DND-41 (cell line): ENCODE results near the gene ORM1.
A peak's percentile ranks its signal among the peaks of the same experiment; 100 is the strongest.

ENCODE experiments used
- ATAC-seq: fragments of 200-7000 bp; cut with Tn5 transposase; 3 replicates; pipeline ENCODE4 v1.9.1; 2021; ENCODE audit warnings: low read depth; ENCODE audit not compliant: insufficient read depth
- DNase-seq: peaks from one replicate; pipeline ENCODE4 v3.0.0-alpha.2; 2020
- H2AFZ ChIP-seq: 2 replicates; pipeline ENCODE4 v1.6.0; 2012; ENCODE audit warnings: low read depth, low read length
- H3K27ac ChIP-seq: 2 replicates; pipeline ENCODE4 v1.5.1; 2012; ENCODE audit warnings: low read length, inconsistent platforms
- H3K27me3 ChIP-seq: fragments of 200-600 bp; sonication (generic); 2 replicates; pipeline ENCODE4 v1.6.0; 2012; ENCODE audit warnings: low read length, mild to moderate bottlenecking, inconsistent platforms; ENCODE audit not compliant: insufficient read depth, poor library complexity
- H3K36me3 ChIP-seq: 2 replicates; pipeline ENCODE4 v1.5.1; 2012; ENCODE audit warnings: low read length, inconsistent platforms; ENCODE audit not compliant: insufficient read depth
- H3K4me1 ChIP-seq: 2 replicates; pipeline ENCODE4 v1.5.1; 2012; ENCODE audit warnings: mild to moderate bottlenecking, low read length; ENCODE audit not compliant: insufficient read depth
- H3K4me2 ChIP-seq: 2 replicates; pipeline ENCODE4 v1.6.0; 2012; ENCODE audit warnings: mild to moderate bottlenecking, moderate library complexity, low read length, inconsistent platforms; ENCODE audit not compliant: insufficient read depth
- H3K4me3 ChIP-seq, 2 experiments: fragments of 200-600 bp in 1 of 2; shearing (Covaris generic) in 1 of 2; 2 replicates each; pipeline ENCODE4 v1.5.1; 2012 to 2016; ENCODE audit warnings: inconsistent platforms in 2 of 2, low read length in 2 of 2, mild to moderate bottlenecking in 2 of 2, low read depth in 1 of 2, moderate library complexity in 1 of 2
- H3K79me2 ChIP-seq: 2 replicates; pipeline ENCODE4 v1.6.0; 2012; ENCODE audit warnings: low read length, inconsistent platforms; ENCODE audit not compliant: insufficient read depth
- H3K9ac ChIP-seq: 2 replicates; pipeline ENCODE4 v1.6.0; 2012; ENCODE audit warnings: low read depth, mild to moderate bottlenecking, inconsistent platforms, low read length, moderate library complexity
- H3K9me3 ChIP-seq: 2 replicates; pipeline ENCODE4 v1.5.1; 2012; ENCODE audit warnings: low read length, moderate library complexity, mild to moderate bottlenecking, inconsistent platforms; ENCODE audit not compliant: insufficient read depth, severe bottlenecking
- H4K20me1 ChIP-seq: 2 replicates; pipeline ENCODE4 v1.6.0; 2012; ENCODE audit warnings: low read length; ENCODE audit not compliant: insufficient read depth
- EZH2 ChIP-seq: IDR thresholded peaks from 3 replicates; pipeline ENCODE4 v1.6.1; 2012; ENCODE audit warnings: borderline replicate concordance, low read depth, mild to moderate bottlenecking, moderate library complexity, low read length, inconsistent platforms; ENCODE audit not compliant: severe bottlenecking
- TF ChIP-seq, protein P1 (sequence below): IDR thresholded peaks from 2 replicates; pipeline ENCODE4 v1.5.1; 2012; ENCODE audit warnings: borderline replicate concordance, low read length, moderate library complexity, mild to moderate bottlenecking; ENCODE audit not compliant: poor library complexity, severe bottlenecking; ENCODE audit errors: extremely low read depth

The ORM1 gene

DNA sequence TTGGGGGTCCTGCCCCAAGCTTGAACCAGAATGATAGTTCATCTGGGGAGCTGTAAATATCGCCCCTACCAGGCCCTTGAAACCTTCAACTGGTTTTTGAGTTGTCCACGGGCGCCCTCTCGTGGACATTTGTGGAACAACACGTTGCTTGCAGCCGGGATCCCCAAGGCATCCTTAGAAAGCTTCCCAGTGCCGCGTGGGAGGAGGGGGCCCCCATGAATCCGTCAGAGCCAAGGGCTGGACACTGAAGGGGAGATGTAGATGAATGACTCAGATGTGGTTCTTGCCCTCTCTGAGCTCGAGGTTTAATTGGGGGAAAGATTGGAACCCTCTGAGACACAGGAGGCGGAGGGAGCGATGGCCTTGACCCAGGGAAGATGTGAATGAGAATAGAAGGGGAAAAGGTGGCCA lies 31.8 kb upstream of the ORM1 start:
- peaks cover 6% of the 10 kb centered on the region for H3K9me3 ChIP-seq
- H4K20me1 ChIP-seq = no peaks in the 10 kb centered on the region
- H3K27ac ChIP-seq = no peak overlapping the region
- DNase-seq (peak; percentile 64), ATAC-seq (peak; percentile 79)
- no peak overlapping the region for H2AFZ ChIP-seq
- no peaks in the 10 kb centered on the region for H3K27me3 ChIP-seq
- no peak for TF ChIP-seq EZH2
- TF ChIP-seq, protein P1, sequence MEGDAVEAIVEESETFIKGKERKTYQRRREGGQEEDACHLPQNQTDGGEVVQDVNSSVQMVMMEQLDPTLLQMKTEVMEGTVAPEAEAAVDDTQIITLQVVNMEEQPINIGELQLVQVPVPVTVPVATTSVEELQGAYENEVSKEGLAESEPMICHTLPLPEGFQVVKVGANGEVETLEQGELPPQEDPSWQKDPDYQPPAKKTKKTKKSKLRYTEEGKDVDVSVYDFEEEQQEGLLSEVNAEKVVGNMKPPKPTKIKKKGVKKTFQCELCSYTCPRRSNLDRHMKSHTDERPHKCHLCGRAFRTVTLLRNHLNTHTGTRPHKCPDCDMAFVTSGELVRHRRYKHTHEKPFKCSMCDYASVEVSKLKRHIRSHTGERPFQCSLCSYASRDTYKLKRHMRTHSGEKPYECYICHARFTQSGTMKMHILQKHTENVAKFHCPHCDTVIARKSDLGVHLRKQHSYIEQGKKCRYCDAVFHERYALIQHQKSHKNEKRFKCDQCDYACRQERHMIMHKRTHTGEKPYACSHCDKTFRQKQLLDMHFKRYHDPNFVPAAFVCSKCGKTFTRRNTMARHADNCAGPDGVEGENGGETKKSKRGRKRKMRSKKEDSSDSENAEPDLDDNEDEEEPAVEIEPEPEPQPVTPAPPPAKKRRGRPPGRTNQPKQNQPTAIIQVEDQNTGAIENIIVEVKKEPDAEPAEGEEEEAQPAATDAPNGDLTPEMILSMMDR = peak; percentile 87
- no peak overlapping the region for H3K9ac ChIP-seq
- no peak overlapping the region for H3K4me3 ChIP-seq
- no peaks in the 10 kb centered on the region for H3K36me3 ChIP-seq
- H3K79me2 ChIP-seq = no peaks in the 10 kb centered on the region
- H3K4me1 ChIP-seq = no peaks in the 10 kb centered on the region
- H3K4me2 ChIP-seq = no peak overlapping the region

DNA sequence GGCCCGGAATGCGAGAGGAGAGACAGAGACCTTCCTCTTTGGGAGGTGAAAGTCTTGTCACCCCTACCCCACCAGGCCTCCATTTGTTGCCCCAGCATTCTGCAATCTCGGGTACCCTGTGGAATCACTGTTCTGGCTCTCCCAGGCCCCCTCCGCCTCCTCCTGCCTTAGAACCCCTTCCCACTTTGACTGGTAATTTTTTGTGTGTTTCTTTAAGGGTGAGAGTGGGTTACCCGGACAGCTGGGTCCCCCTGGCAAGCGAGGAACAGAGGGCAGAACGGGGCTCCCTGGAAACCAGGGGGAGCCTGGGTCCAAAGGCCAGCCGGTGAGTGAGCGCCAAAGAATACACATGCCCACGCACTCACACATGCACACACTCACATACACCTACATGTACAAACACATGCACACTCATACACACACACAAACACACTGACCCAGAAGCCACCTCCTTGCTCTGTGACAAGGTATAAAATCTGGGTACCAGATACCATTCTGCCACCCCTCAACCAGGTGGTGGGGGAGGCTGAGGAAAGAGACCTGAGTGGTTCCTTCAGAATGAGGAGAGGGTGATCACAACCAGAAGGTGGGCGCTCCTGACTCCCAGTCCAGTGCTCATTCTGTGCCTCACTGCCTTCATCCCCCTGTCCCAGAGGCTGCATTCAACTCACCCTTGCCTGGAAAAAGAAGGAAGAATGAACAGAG lies 30.9 kb upstream of the ORM1 start:
- ATAC-seq = no peak

DNA sequence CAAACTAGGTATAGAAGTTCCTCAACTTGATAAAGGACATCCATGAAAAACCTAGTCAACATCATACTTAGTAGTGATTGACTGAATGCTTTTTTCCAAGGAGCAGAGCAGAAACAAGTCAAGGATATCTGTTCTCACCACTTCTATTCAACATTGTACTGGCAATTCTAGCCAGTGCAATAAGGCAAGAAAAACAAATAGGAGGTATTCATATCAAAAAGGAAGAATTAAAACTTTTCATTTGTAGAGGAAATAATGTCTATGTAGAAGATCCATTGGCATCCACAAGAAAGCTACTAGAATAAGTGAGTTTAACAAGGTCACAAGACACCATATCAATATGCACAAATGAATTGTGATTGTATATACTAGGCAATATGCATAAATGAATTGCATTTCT lies 28.2 kb upstream of the ORM1 start:
- H2AFZ ChIP-seq = no peak overlapping the region
- no peak overlapping the region for H3K4me3 ChIP-seq
- no peak overlapping the region for H3K9ac ChIP-seq
- H3K4me1 ChIP-seq = no peaks in the 10 kb centered on the region
- H3K27ac ChIP-seq = no peak overlapping the region
- no peaks in the 10 kb centered on the region for H3K36me3 ChIP-seq
- H3K9me3 ChIP-seq = peaks cover 6% of the 10 kb centered on the region
- ATAC-seq = no peak
- no peaks in the 10 kb centered on the region for H3K27me3 ChIP-seq
- H3K79me2 ChIP-seq = no peaks in the 10 kb centered on the region
- TF ChIP-seq, protein P1 = no peak
- TF ChIP-seq EZH2 = no peak
- no peak overlapping the region for H3K4me2 ChIP-seq
- no peak for DNase-seq
- no peaks in the 10 kb centered on the region for H4K20me1 ChIP-seq

More for the DNA sequence above, 30.9 kb upstream of the ORM1 start:
- Histone ChIP-seq H3K4me2 (no peak overlapping the region), H3K27me3 (no peaks in the 10 kb centered on the region), H3K4me1 (no peaks in the 10 kb centered on the region), H2AFZ (no peak overlapping the region), H3K9me3 (peaks cover 6% of the 10 kb centered on the region), H3K27ac (no peak overlapping the region), H3K4me3 (no peak overlapping the region), H3K79me2 (no peaks in the 10 kb centered on the region), H3K9ac (no peak overlapping the region), H3K36me3 (no peaks in the 10 kb centered on the region), H4K20me1 (no peaks in the 10 kb centered on the region)
- DNase-seq = no peak
- TF ChIP-seq EZH2 = no peak
- TF ChIP-seq, protein P1 = no peak

DNA sequence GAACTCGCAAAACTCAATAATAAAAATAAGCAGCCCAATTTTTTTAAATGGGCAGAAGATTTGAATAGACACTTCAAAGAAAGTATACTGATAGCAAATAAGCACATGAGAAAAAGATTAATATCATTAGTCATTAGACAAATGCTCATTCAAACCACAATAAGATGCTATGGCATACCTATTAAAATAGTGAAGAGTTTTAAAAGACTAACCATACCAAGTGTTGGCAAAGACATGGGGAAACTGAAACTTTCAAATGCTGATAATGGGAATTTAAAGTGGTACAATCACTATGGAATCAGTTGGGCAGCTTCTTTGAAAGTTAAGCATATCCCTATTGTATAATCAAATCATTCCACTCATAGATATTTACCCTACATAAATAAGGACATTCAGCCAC lies 26.6 kb upstream of the ORM1 start:
- no peaks in the 10 kb centered on the region for H3K4me1 ChIP-seq
- H3K4me3 ChIP-seq = no peak overlapping the region
- no peak overlapping the region for H3K9ac ChIP-seq
- no peaks in the 10 kb centered on the region for H3K27me3 ChIP-seq
- TF ChIP-seq, protein P1 = no peak
- no peak for TF ChIP-seq EZH2
- ATAC-seq (no peak), DNase-seq (no peak)
- no peaks in the 10 kb centered on the region for H3K36me3 ChIP-seq
- no peak overlapping the region for H2AFZ ChIP-seq
- H3K27ac ChIP-seq = no peak overlapping the region
- no peaks in the 10 kb centered on the region for H3K79me2 ChIP-seq
- H3K9me3 ChIP-seq = peaks cover 6% of the 10 kb centered on the region
- H3K4me2 ChIP-seq = no peak overlapping the region
- H4K20me1 ChIP-seq = no peaks in the 10 kb centered on the region
